Measurements from ENCODE around the gene FGGY. TPM values are rescaled to one million over a fixed set of nuclear protein-coding genes. Genes with fewer than 3 reads are reported as not detected.

FGGY gene
- total RNA-seq, 1 donor from 2014 or later, result 32.5 TPM

- Histone ChIP-seq H3K9me3 (ENCODE audit: low read depth) (no peaks in the 10 kb centered on the region), H4K20me1 (ENCODE audit: low read depth) (no peaks in the 10 kb centered on the region), H3K27me3 (no peaks in the 10 kb centered on the region), H3K4me1 (no peaks in the 10 kb centered on the region), H3F3A (ENCODE audit: low read depth) (no peaks in the 10 kb centered on the region), H3K4me3 (no peak overlapping the region), H3K79me2 (ENCODE audit: low read depth) (no peaks in the 10 kb centered on the region), H2AFZ (replicated peaks) (no peak overlapping the region), H3K27ac (no peak overlapping the region), H3K36me3 (no peaks in the 10 kb centered on the region), H3K9ac (no peak overlapping the region), H3K4me2 (no peak overlapping the region)
- TF ChIP-seq CTCF (IDR thresholded peaks at IDR 0.05), result no peak
- no peak for TF ChIP-seq EZH2phosphoT487 (IDR thresholded peaks at IDR 0.05)
- no peak for TF ChIP-seq EZH2 (IDR thresholded peaks at IDR 0.05)
- DNase-seq (ENCODE audit: low spot score), result no peak
- Mint-ChIP-seq H3K27me3 (ENCODE audit: insufficient read depth, low read depth) (no peaks in the 10 kb centered on the region), H3K9me3 (no peaks in the 10 kb centered on the region), H3K4me3 (no peak overlapping the region), H3K27ac (no peak overlapping the region), H3K36me3 (no peaks in the 10 kb centered on the region), H3K4me1 (no peaks in the 10 kb centered on the region)
Measured at GRCh38 chr1:59775480-59775879, 478.6 kb downstream of the FGGY start.

- H3K27ac ChIP-seq, result no peak overlapping the region
- H3K4me1 Mint-ChIP-seq, result no peaks in the 10 kb centered on the region
- no peaks in the 10 kb centered on the region for H3K4me1 ChIP-seq
- no peaks in the 10 kb centered on the region for H3K27me3 Mint-ChIP-seq (ENCODE audit: insufficient read depth, low read depth)
- H3K36me3 Mint-ChIP-seq, result no peaks in the 10 kb centered on the region
- H3K9me3 ChIP-seq (ENCODE audit: low read depth), result no peaks in the 10 kb centered on the region
- no peak overlapping the region for H3K9ac ChIP-seq
- H4K20me1 ChIP-seq (ENCODE audit: low read depth), result no peaks in the 10 kb centered on the region
- H3F3A ChIP-seq (ENCODE audit: low read depth), result no peaks in the 10 kb centered on the region
- no peaks in the 10 kb centered on the region for H3K36me3 ChIP-seq
- TF ChIP-seq EZH2 (IDR thresholded peaks at IDR 0.05) (no peak), CTCF (IDR thresholded peaks at IDR 0.05) (peak; percentile 27)
- H3K4me3 Mint-ChIP-seq, result no peak overlapping the region
- H3K27ac Mint-ChIP-seq, result no peak overlapping the region
- H3K9me3 Mint-ChIP-seq, result no peaks in the 10 kb centered on the region
- no peak overlapping the region for H3K4me2 ChIP-seq
- no peak overlapping the region for H3K4me3 ChIP-seq
- H3K27me3 ChIP-seq, result no peaks in the 10 kb centered on the region
- H3K79me2 ChIP-seq (ENCODE audit: low read depth), result no peaks in the 10 kb centered on the region
- H2AFZ ChIP-seq (replicated peaks), result no peak overlapping the region
- DNase-seq (ENCODE audit: low spot score), result no peak
Measured at GRCh38 chr1:59776960-59777852, 480.3 kb downstream of the FGGY start.

- peak; percentile 18 for DNase-seq (ENCODE audit: low spot score)
- Histone ChIP-seq H3K27me3 (no peaks in the 10 kb centered on the region), H3K4me1 (no peaks in the 10 kb centered on the region), H3K9me3 (ENCODE audit: low read depth) (no peaks in the 10 kb centered on the region), H2AFZ (replicated peaks) (no peak overlapping the region), H3K79me2 (ENCODE audit: low read depth) (no peaks in the 10 kb centered on the region), H3K4me3 (no peak overlapping the region), H3K36me3 (no peaks in the 10 kb centered on the region), H4K20me1 (ENCODE audit: low read depth) (no peaks in the 10 kb centered on the region), H3F3A (ENCODE audit: low read depth) (no peaks in the 10 kb centered on the region), H3K9ac (no peak overlapping the region), H3K4me2 (no peak overlapping the region), H3K27ac (no peak overlapping the region)
- Mint-ChIP-seq H3K4me3 (no peak overlapping the region), H3K27me3 (ENCODE audit: insufficient read depth, low read depth) (no peaks in the 10 kb centered on the region), H3K4me1 (no peaks in the 10 kb centered on the region), H3K27ac (no peak overlapping the region), H3K9me3 (no peaks in the 10 kb centered on the region), H3K36me3 (no peaks in the 10 kb centered on the region)
- TF ChIP-seq CTCF (IDR thresholded peaks at IDR 0.05) (peak; percentile 44), EZH2 (IDR thresholded peaks at IDR 0.05) (no peak), EZH2phosphoT487 (IDR thresholded peaks at IDR 0.05) (no peak)
Measured at GRCh38 chr1:59779949-59780348, 483.1 kb downstream of the FGGY start.

All from neural progenitor cell (in vitro differentiated cells).